Ovary (tissue), 9 donors: ENCODE measurements around the gene RUNX1. TPM values are rescaled to one million over a fixed set of nuclear protein-coding genes. Genes with fewer than 3 reads are reported as not detected.

Experiments
- DNase-seq, 5 donors: peaks; one replicate each; pipeline ENCODE4 v3.0.0-alpha.2; 2019 to 2020
- H3K27ac ChIP-seq, 2 donors: fragments of 200-600 bp; one replicate each; pipeline versions ENCODE4 v1.5.1 to v1.8.0; 2019 to 2022
- H3K27me3 ChIP-seq: fragments of 200-600 bp; one replicate; pipeline ENCODE4 v1.8.0; 2022
- H3K36me3 ChIP-seq: fragments of 200-600 bp; sonication (generic); one replicate; pipeline ENCODE4 v1.5.1; 2019
- H3K4me1 ChIP-seq: one replicate; pipeline ENCODE4 v1.8.1; 2013; ENCODE audit warnings: mild to moderate bottlenecking, moderate library complexity; ENCODE audit not compliant: insufficient read depth
- H3K4me3 ChIP-seq: fragments of 200-600 bp; sonication (generic); one replicate; pipeline ENCODE4 v1.5.1; 2017
- H3K9me3 ChIP-seq, 2 donors: fragments of 200-600 bp in 1 of 2; sonication (generic) in 1 of 2; one replicate each; pipeline versions ENCODE4 v1.5.1 to v1.8.1; 2013 to 2019; ENCODE audit warnings: mild to moderate bottlenecking in 1 of 2, moderate library complexity in 1 of 2
- EP300 ChIP-seq: sonication (generic); formaldehyde crosslinking; IDR thresholded peaks from one replicate; pipeline ENCODE4 v1.6.1; 2017; ENCODE audit warnings: antibody characterized with exemption
- POLR2A ChIP-seq: fragments of 450-650 bp; IDR thresholded peaks from one replicate; pipeline ENCODE4 v1.6.1; 2017; ENCODE audit warnings: antibody characterized with exemption, mild to moderate bottlenecking, moderate library complexity
- WGBS, 3 donors: extraction: QIAGEN DNeasy Blood & Tissue Kit in 1 of 3; methylation state at CpG; one replicate each; pipeline versions ENCODE4 v1.1.5 to v1.1.7; 2013 to 2017; 5-methylcytosine and 5-hydroxymethylcytosine counted together
- intact Hi-C, 4 donors: fragments of 100-400 bp; cut with DNase I; formaldehyde crosslinking; loops; one replicate each; pipeline versions ENCODE4 v1.11.0 to v1.15.1; 2022 to 2023
- polyA plus RNA-seq, 2 donors: library from polyadenylated mRNA; stranded (reverse); fragments of 200-250 nt in 1 of 2; fragments of 350-450 nt in 1 of 2; fragmentation: Illumina TruSeq in 1 of 2; extraction: RNeasy Lipid Tissue Mini Kit (QIAGEN cat#74804) in 1 of 2; gene quantifications; one replicate each; pipeline ENCODE4 v1.2.3, GENCODE V29; 2013 to 2014
- total RNA-seq, 7 donors: library from RNA; depleted of rRNA in 2 of 7; stranded (reverse); fragments of >200 nt in 2 of 7; fragmentation: NEBNext Ultra II Directional in 3 of 7; extraction: Animal tissue kit (Norgen Biotek cat#: 25700) in 3 of 7; gene quantifications; one replicate each; pipeline versions ENCODE4 v1.1.0 to v1.2.4, GENCODE V29; 2016 to 2023
- TF ChIP-seq, protein P1 (sequence below), 3 donors: fragments of 450-650 bp in 2 of 3; fragments of 200-600 bp in 1 of 3; IDR thresholded peaks; one replicate each; pipeline versions ENCODE4 v1.5.1 to v1.8.0; 2016 to 2022; ENCODE audit warnings: antibody characterized with exemption in 3 of 3, mild to moderate bottlenecking in 1 of 3
- donor health status: DM: no; HTN: no; CAD: no; lungs with moderate emphysema.
- donor health status: DM: no; HTN: no; CAD: no.
- donor health status: Bipolar disorder and iron deficiency.
- donor health status: DM: yes; HTN: yes; CAD: no.
- donor health status: DM: no; HTN: no; CAD: no.
- donor health status: DM: yes; HTN: yes; CAD: no.

The RUNX1 gene
- total and polyA plus RNA-seq, 9 donors, result 6.0 to 27.4 (median 17.8) TPM

DNA sequence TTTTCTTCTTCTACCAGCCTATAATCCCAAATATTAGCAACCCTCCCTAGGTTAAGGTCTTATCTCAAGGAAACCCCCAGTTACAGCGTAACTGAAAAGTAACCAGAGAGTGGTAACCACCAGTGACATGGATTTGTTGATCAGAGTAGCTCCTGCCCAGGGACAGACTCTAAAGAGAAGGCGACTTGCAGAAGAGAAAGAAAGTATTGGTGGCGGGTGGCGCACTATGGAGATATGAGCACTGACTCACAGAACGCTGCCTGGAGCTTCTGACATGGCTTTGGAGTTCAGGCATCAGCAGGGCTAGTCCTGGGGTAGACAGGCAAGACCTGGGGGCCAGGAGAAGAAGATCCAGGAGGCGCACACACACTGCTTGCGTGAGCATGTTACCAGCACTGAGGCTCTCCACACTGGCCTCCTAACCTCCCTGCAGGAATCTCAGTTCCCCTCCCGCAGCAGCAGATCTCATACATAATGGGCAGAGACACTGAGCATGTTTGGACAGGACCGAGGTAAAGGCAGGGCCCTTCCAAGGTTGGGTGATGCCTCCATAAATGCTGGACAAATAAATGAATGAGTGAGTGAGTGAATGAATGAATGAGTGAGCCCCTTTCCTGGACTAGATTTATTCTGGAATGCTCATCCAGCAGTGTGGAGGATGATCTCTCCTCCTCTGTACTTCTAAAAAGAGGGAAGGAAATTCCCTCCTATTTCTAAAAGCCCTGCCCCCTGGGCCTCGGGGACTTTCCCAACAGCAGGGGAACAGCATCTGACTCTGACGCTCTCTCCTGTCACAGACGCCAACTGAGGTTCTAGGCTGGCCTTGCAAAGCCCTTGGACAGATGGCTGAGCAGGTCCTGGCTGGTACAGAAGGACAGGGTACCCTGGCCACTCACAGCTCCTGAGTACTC is 204.8 kb downstream of the RUNX1 start:
- intact Hi-C loops, result no loop called here
- Histone ChIP-seq H3K27ac (no peak overlapping the region), H3K4me1 (peaks cover 2% of the 10 kb centered on the region), H3K4me3 (no peak overlapping the region), H3K27me3 (no peaks in the 10 kb centered on the region), H3K36me3 (no peaks in the 10 kb centered on the region), H3K9me3 (no peaks in the 10 kb centered on the region)
- TF ChIP-seq, protein P1, sequence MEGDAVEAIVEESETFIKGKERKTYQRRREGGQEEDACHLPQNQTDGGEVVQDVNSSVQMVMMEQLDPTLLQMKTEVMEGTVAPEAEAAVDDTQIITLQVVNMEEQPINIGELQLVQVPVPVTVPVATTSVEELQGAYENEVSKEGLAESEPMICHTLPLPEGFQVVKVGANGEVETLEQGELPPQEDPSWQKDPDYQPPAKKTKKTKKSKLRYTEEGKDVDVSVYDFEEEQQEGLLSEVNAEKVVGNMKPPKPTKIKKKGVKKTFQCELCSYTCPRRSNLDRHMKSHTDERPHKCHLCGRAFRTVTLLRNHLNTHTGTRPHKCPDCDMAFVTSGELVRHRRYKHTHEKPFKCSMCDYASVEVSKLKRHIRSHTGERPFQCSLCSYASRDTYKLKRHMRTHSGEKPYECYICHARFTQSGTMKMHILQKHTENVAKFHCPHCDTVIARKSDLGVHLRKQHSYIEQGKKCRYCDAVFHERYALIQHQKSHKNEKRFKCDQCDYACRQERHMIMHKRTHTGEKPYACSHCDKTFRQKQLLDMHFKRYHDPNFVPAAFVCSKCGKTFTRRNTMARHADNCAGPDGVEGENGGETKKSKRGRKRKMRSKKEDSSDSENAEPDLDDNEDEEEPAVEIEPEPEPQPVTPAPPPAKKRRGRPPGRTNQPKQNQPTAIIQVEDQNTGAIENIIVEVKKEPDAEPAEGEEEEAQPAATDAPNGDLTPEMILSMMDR (IDR thresholded peaks at IDR 0.05), result no peak
- TF ChIP-seq EP300 (no peak), POLR2A (no peak)
- peak in 1 of 5 donors; percentile 48 for DNase-seq
- WGBS, 3 donors, result 74 to 79% (median 79%) methylated on average over 12 of the region's 12 CpGs

- Histone ChIP-seq H3K27me3 (no peaks in the 10 kb centered on the region), H3K4me1 (peaks cover 2% of the 10 kb centered on the region), H3K9me3 (no peaks in the 10 kb centered on the region), H3K4me3 (no peak overlapping the region), H3K36me3 (no peaks in the 10 kb centered on the region), H3K27ac (no peak overlapping the region)
- DNase-seq, result peak in 1 of 5 donors; percentile 39
- TF ChIP-seq, protein P1 (IDR thresholded peaks at IDR 0.05), result no peak
- TF ChIP-seq POLR2A (no peak), EP300 (no peak)
- WGBS, 3 donors, result 32 to 67% (median 42%) methylated on average over 9 of the region's 9 CpGs
- intact Hi-C loops, result no loop called here
Observed at GRCh38 chr21:34843562-34843961, 205.5 kb downstream of the RUNX1 start.

DNA sequence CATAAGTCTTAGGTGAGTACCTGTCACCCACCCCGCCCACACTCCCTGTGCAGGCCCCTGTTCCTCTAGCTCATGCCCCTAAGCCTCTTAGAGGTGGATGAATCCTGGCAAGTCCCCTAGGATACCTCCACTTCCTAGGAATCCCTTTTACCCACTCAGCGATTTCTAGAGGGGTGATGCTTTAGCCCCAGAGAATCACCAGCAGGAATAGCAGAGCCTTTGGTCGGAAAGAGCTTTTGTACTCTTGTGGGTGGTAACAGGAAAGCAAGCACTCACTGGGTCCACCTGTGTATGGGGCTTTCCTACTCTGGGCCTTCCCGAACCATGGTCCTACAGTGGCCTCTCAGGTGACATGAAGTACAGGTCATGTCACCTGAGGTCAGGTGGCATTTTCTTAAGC is 207.9 kb downstream of the RUNX1 start:
- Histone ChIP-seq H3K9me3 (no peaks in the 10 kb centered on the region), H3K27ac (no peak overlapping the region), H3K27me3 (no peaks in the 10 kb centered on the region), H3K36me3 (no peaks in the 10 kb centered on the region), H3K4me3 (no peak overlapping the region), H3K4me1 (peaks cover 6% of the 10 kb centered on the region)
- TF ChIP-seq, protein P1 (IDR thresholded peaks at IDR 0.05), result no peak
- TF ChIP-seq EP300 (no peak), POLR2A (no peak)
- intact Hi-C loops, result no loop called here
- DNase-seq, result no peak
- WGBS, 3 donors, result 68 to 97% (median 96%) methylated on average over 4 of the region's 4 CpGs

- H3K27me3 ChIP-seq, result no peaks in the 10 kb centered on the region
- no peak overlapping the region for H3K27ac ChIP-seq
- H3K4me1 ChIP-seq, result peaks cover 6% of the 10 kb centered on the region
- WGBS, 3 donors, result 71 to 76% (median 75%) methylated on average over 4 of the region's 4 CpGs
- H3K36me3 ChIP-seq, result no peaks in the 10 kb centered on the region
- TF ChIP-seq POLR2A (no peak), EP300 (no peak)
- TF ChIP-seq, protein P1 (IDR thresholded peaks at IDR 0.05), result no peak
- intact Hi-C loops, result no loop called here
- no peaks in the 10 kb centered on the region for H3K9me3 ChIP-seq
- H3K4me3 ChIP-seq, result no peak overlapping the region
- DNase-seq, result no peak
Observed at GRCh38 chr21:34840693-34841092, 208.4 kb downstream of the RUNX1 start.
